ENCODE measurements around the gene FBXO8. TPM values are rescaled to one million over a fixed set of nuclear protein-coding genes. Genes with fewer than 3 reads are reported as not detected.

Gene FBXO8
- polyA plus RNA-seq, 1 of the 3 experiments (the other 2 are of a cell fraction): 16.0 TPM

DNA sequence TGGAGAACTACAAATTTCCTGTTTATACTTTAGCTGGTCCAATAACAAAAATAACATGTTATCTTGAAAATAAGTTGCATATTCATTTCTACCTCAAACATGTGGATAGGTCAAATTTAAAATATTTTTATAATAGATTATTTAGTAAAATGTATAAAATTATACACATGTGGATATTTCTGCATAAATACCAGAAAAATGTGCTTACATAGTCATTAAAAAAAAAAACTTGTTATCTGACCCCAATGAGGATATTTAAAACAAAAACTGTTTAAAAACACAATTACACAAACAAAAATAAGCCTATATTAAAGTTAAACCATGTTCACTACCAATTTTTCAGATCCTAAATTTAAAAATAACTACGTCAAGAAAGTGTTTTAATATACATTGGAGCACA, 28.1 kb downstream of the FBXO8 start (continued):
- no peak for TF ChIP-seq USF2 (IDR thresholded peaks at IDR 0.05; ENCODE audit: borderline replicate concordance, low read depth, low read length)

DNA sequence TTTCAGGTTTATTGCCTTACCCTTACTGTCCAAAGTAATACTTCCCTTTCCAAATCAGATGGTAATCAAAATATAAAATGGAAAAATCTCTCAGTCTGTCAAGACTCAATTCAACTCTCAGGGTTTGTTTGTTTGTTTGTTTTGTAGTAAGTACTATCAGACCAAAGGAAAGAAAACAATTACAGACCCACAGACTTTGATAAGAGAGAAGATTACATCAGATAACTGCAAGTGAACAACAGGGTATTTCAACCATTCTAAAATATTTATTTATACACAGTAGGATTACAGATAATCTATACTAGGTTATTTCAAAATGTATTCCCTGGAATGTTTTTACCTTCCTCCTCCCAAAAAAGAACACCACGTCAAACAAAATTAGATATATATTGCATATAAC, 28.9 kb downstream of the FBXO8 start:
- ChIA-PET CTCF (interaction anchor here (1.9 kb wide), 1 partner anchor 31 kb away, joined by 5 read pairs; no protein-coding TSS in a partner anchor), POLR2A (no interaction called here)
- no peak overlapping the region for H2AFZ ChIP-seq (ENCODE audit: low read depth)
- TF ChIP-seq CHD2 (IDR thresholded peaks at IDR 0.05; ENCODE audit: low read length, partially characterized antibody) (no peak), SIN3A (IDR thresholded peaks at IDR 0.05; ENCODE audit: borderline replicate concordance, low read depth, low read length) (no peak), RCOR1 (IDR thresholded peaks at IDR 0.05; ENCODE audit: low read length) (no peak), MEF2A (IDR thresholded peaks at IDR 0.05; ENCODE audit: borderline replicate concordance, low read depth) (no peak), TAF1 (IDR thresholded peaks at IDR 0.05; ENCODE audit: borderline replicate concordance, low read depth, low read length) (no peak), GABPA (IDR thresholded peaks at IDR 0.05; ENCODE audit: low read depth) (no peak), TEAD4 (IDR thresholded peaks at IDR 0.05; ENCODE audit: borderline replicate concordance, insufficient read depth) (no peak)
- no peaks in the 10 kb centered on the region for H3K79me2 ChIP-seq (ENCODE audit: insufficient read depth)
- H3K36me3 ChIP-seq (replicated peaks in 1 of 2; ENCODE audit: control insufficient read depth in 1 of 2, insufficient read depth in 2 of 2, low read length in 1 of 2): peaks cover 8 to 34% of the 10 kb centered on the region in 2 experiments
- H3K9me3 ChIP-seq: no peaks in the 10 kb centered on the region
- H3K9ac ChIP-seq: no peak overlapping the region
- peaks cover 13% of the 10 kb centered on the region for H3F3A ChIP-seq (replicated peaks; ENCODE audit: insufficient read depth)
- WGBS (ENCODE audit: low lambda C conversion rate): 100% methylated on average over 1 of the region's 1 CpG
- H3K27me3 ChIP-seq (ENCODE audit: insufficient read depth): no peaks in the 10 kb centered on the region
- no peak for DNase-seq
- no peak overlapping the region for H3K4me2 ChIP-seq
- no peaks in the 10 kb centered on the region for H4K20me1 ChIP-seq (ENCODE audit: insufficient read depth)
- H3K4me3 ChIP-seq (ENCODE audit: low read depth in 2 of 2, low read length in 1 of 2): no peak overlapping the region
- no peaks in the 10 kb centered on the region; the same call in 1 of the 2 replicates for H3K9me2 ChIP-seq
- H3K27ac ChIP-seq (ENCODE audit: low read depth in 2 of 2, low read length in 1 of 2): no peak overlapping the region; a peak in 1 of 4 replicates
- H3K4me1 ChIP-seq (ENCODE audit: control insufficient read depth in 1 of 2, insufficient read depth in 2 of 2, low read depth in 1 of 2, low read length in 1 of 2): peaks cover 14 to 27% of the 10 kb centered on the region in 2 experiments

GRCh38 chr4:174252412-174252811, 31.1 kb downstream of the FBXO8 start:
- ChIA-PET CTCF (interaction anchor here (0.8 to 1.3 kb wide), 2 partner anchors 9 to 56 kb away, joined by 3 to 4 read pairs; no protein-coding TSS in a partner anchor), POLR2A (interaction anchor here (0.9 kb wide), 1 partner anchor 36 kb away, joined by 3 read pairs; no protein-coding TSS in a partner anchor)
- Histone ChIP-seq H3K27me3 (ENCODE audit: insufficient read depth) (no peaks in the 10 kb centered on the region), H4K20me1 (ENCODE audit: insufficient read depth) (no peaks in the 10 kb centered on the region), H2AFZ (ENCODE audit: low read depth) (no peak overlapping the region), H3K4me1 (ENCODE audit: control insufficient read depth in 1 of 2, insufficient read depth in 2 of 2, low read depth in 1 of 2, low read length in 1 of 2) (peaks cover 14 to 34% of the 10 kb centered on the region in 2 experiments), H3K4me3 (ENCODE audit: low read depth in 2 of 2, low read length in 1 of 2) (no peak overlapping the region), H3F3A (replicated peaks; ENCODE audit: insufficient read depth) (peaks cover 16% of the 10 kb centered on the region), H3K79me2 (ENCODE audit: insufficient read depth) (no peaks in the 10 kb centered on the region), H3K36me3 (replicated peaks in 1 of 2; ENCODE audit: control insufficient read depth in 1 of 2, insufficient read depth in 2 of 2, low read length in 1 of 2) (peaks cover 3 to 26% of the 10 kb centered on the region in 2 experiments), H3K27ac (ENCODE audit: low read depth in 2 of 2, low read length in 1 of 2) (no peak overlapping the region), H3K9me2 (no peaks in the 10 kb centered on the region), H3K9me3 (no peaks in the 10 kb centered on the region), H3K9ac (no peak overlapping the region), H3K4me2 (no peak overlapping the region)
- no peak for DNase-seq
- 68% methylated on average over 2 of the region's 2 CpGs for WGBS (ENCODE audit: low lambda C conversion rate)
- TF ChIP-seq TAF1 (IDR thresholded peaks at IDR 0.05; ENCODE audit: borderline replicate concordance, low read depth, low read length) (no peak), EZH2phosphoT487 (IDR thresholded peaks at IDR 0.05; ENCODE audit: borderline replicate concordance, low read depth) (no peak), RAD21 (IDR thresholded peaks at IDR 0.05; ENCODE audit: low read length) (no peak), SIN3A (IDR thresholded peaks at IDR 0.05; ENCODE audit: borderline replicate concordance, low read depth, low read length) (no peak), FOXM1 (IDR thresholded peaks at IDR 0.05; ENCODE audit: low read depth) (no peak), GABPA (IDR thresholded peaks at IDR 0.05; ENCODE audit: low read depth) (no peak), ELF1 (IDR thresholded peaks at IDR 0.05) (no peak), RFX5 (IDR thresholded peaks at IDR 0.05; ENCODE audit: low read length) (no peak), RCOR1 (IDR thresholded peaks at IDR 0.05; ENCODE audit: low read length) (no peak), USF2 (IDR thresholded peaks at IDR 0.05; ENCODE audit: borderline replicate concordance, low read depth, low read length) (no peak), RXRA (IDR thresholded peaks at IDR 0.05; ENCODE audit: borderline replicate concordance, low read depth) (no peak), NFIC (IDR thresholded peaks at IDR 0.05; ENCODE audit: borderline replicate concordance) (no peak), MEF2A (IDR thresholded peaks at IDR 0.05; ENCODE audit: borderline replicate concordance, low read depth) (no peak), JUND (IDR thresholded peaks at IDR 0.05) (no peak)
- TF ChIP-seq, protein P1, sequence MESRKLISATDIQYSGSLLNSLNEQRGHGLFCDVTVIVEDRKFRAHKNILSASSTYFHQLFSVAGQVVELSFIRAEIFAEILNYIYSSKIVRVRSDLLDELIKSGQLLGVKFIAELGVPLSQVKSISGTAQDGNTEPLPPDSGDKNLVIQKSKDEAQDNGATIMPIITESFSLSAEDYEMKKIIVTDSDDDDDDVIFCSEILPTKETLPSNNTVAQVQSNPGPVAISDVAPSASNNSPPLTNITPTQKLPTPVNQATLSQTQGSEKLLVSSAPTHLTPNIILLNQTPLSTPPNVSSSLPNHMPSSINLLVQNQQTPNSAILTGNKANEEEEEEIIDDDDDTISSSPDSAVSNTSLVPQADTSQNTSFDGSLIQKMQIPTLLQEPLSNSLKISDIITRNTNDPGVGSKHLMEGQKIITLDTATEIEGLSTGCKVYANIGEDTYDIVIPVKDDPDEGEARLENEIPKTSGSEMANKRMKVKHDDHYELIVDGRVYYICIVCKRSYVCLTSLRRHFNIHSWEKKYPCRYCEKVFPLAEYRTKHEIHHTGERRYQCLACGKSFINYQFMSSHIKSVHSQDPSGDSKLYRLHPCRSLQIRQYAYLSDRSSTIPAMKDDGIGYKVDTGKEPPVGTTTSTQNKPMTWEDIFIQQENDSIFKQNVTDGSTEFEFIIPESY (IDR thresholded peaks at IDR 0.05; ENCODE audit: borderline replicate concordance, low read depth): no peak
- TF ChIP-seq, protein P2, sequence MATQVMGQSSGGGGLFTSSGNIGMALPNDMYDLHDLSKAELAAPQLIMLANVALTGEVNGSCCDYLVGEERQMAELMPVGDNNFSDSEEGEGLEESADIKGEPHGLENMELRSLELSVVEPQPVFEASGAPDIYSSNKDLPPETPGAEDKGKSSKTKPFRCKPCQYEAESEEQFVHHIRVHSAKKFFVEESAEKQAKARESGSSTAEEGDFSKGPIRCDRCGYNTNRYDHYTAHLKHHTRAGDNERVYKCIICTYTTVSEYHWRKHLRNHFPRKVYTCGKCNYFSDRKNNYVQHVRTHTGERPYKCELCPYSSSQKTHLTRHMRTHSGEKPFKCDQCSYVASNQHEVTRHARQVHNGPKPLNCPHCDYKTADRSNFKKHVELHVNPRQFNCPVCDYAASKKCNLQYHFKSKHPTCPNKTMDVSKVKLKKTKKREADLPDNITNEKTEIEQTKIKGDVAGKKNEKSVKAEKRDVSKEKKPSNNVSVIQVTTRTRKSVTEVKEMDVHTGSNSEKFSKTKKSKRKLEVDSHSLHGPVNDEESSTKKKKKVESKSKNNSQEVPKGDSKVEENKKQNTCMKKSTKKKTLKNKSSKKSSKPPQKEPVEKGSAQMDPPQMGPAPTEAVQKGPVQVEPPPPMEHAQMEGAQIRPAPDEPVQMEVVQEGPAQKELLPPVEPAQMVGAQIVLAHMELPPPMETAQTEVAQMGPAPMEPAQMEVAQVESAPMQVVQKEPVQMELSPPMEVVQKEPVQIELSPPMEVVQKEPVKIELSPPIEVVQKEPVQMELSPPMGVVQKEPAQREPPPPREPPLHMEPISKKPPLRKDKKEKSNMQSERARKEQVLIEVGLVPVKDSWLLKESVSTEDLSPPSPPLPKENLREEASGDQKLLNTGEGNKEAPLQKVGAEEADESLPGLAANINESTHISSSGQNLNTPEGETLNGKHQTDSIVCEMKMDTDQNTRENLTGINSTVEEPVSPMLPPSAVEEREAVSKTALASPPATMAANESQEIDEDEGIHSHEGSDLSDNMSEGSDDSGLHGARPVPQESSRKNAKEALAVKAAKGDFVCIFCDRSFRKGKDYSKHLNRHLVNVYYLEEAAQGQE (IDR thresholded peaks at IDR 0.05; ENCODE audit: low read depth, low read length): no peak
